Panc1 (cell line): ENCODE data around the gene PTPN1. TPM values are rescaled to one million over a fixed set of nuclear protein-coding genes. Genes with fewer than 3 reads are reported as not detected.

ENCODE experiments used
- ATAC-seq: fragments of 200-7000 bp; cut with Tn5 transposase; 2 replicates; pipeline ENCODE4 v1.9.1; 2020; ENCODE audit warnings: mild to moderate bottlenecking, moderate library complexity
- BruUV-seq: library from RNA; stranded (reverse); fragments of 400-500 nt; replicated peaks from 2 replicates; lab custom pipeline; 2021; lab: Mats Ljungman, UMichigan
- CTCF ChIA-PET: fragments of 300-600 bp; sonication (Branson Sonifier 250); formaldehyde crosslinking; loops from one replicate; lab custom pipeline; 2022; ENCODE audit warnings: antibody characterized with exemption; lab: Charles Lee
- POLR2A ChIA-PET: fragments of 300-600 bp; sonication (Branson Sonifier 250); formaldehyde crosslinking; loops from one replicate; lab custom pipeline; 2022; ENCODE audit warnings: antibody characterized with exemption; lab: Charles Lee
- DNase-seq: peaks from one replicate; pipeline ENCODE4 v3.0.0-alpha.2; 2010; ENCODE audit warnings: low read depth, low spot score
- H3K27ac ChIP-seq: 2 replicates; pipeline ENCODE4 v1.5.1; 2011; ENCODE audit warnings: mild to moderate bottlenecking, low read length, inconsistent platforms
- H3K27me3 ChIP-seq: fragments of 200-500 bp; sonication (Bioruptor generic); 2 replicates; pipeline ENCODE4 v1.6.0; 2014; ENCODE audit warnings: low read length, inconsistent platforms; ENCODE audit not compliant: control insufficient read depth, insufficient read depth
- H3K36me3 ChIP-seq: fragments of 200-500 bp; sonication (Bioruptor generic); 2 replicates; pipeline ENCODE4 v1.5.1; 2014; ENCODE audit warnings: inconsistent platforms, mild to moderate bottlenecking, low read length, moderate library complexity; ENCODE audit not compliant: control insufficient read depth, insufficient read depth
- H3K4me1 ChIP-seq: 2 replicates; pipeline ENCODE4 v1.5.1; 2011; ENCODE audit warnings: inconsistent platforms, mild to moderate bottlenecking, low read length, moderate library complexity; ENCODE audit not compliant: control insufficient read depth, insufficient read depth
- H3K4me3 ChIP-seq, 2 experiments: 2 replicates each; pipeline ENCODE4 v1.5.1; 2011 to 2012; ENCODE audit warnings: low read depth in 2 of 2, low read length in 2 of 2, mild to moderate bottlenecking in 2 of 2, inconsistent platforms in 1 of 2, moderate library complexity in 1 of 2
- H3K9me3 ChIP-seq: fragments of 200-500 bp; sonication (Bioruptor generic); 2 replicates; pipeline ENCODE4 v1.5.1; 2014; ENCODE audit warnings: low read depth, mild to moderate bottlenecking, inconsistent platforms, low read length, moderate library complexity; ENCODE audit not compliant: control insufficient read depth, insufficient read depth
- CTCF ChIP-seq: fragments of 450-650 bp; IDR thresholded peaks from 2 replicates; pipeline ENCODE4 v1.5.1; 2017; ENCODE audit warnings: mild to moderate bottlenecking
- POLR2AphosphoS5 ChIP-seq: IDR thresholded peaks from 2 replicates; pipeline ENCODE4 v1.6.1; 2012; ENCODE audit warnings: mild to moderate bottlenecking, low read depth, low read length, moderate library complexity
- REST ChIP-seq, 2 experiments: IDR thresholded peaks; 2 replicates each; pipeline ENCODE4 v1.6.1; 2011 to 2012; ENCODE audit warnings: low read depth in 2 of 2, control low read depth in 1 of 2, low read length in 1 of 2, mild to moderate bottlenecking in 1 of 2, moderate library complexity in 1 of 2; ENCODE audit not compliant: insufficient read depth in 1 of 2
- SIN3A ChIP-seq: IDR thresholded peaks from 2 replicates; pipeline ENCODE4 v1.6.1; 2012; ENCODE audit warnings: low read depth, mild to moderate bottlenecking, low read length, moderate library complexity, borderline replicate concordance; ENCODE audit not compliant: insufficient read depth
- TCF7L2 ChIP-seq: IDR thresholded peaks from 2 replicates; pipeline ENCODE4 v1.6.1; 2011; ENCODE audit warnings: mild to moderate bottlenecking, low read depth, low read length, inconsistent platforms
- in situ Hi-C: cut with HindIII; loops from 2 replicates; pipeline ENCODE4 v1.10.0; 2016; ENCODE audit warnings: low sequenced_read_pairs, low pct_unique_long_range_greater_than_20kb
- intact Hi-C: fragments of 100-400 bp; cut with micrococcal nuclease; formaldehyde crosslinking; loops from one replicate; pipeline ENCODE4 v1.10.0; 2022; ENCODE audit not compliant: unreplicated experiment
- total RNA-seq: library from RNA; stranded (reverse); gene quantifications from one replicate; pipeline ENCODE4 v1.2.1, GENCODE V29; 2021; ENCODE audit not compliant: unreplicated experiment

PTPN1 gene
- total RNA-seq, 1 experiment from 2014 or later = 42.2 TPM

- BruUV-seq = no TSS peak
- ATAC-seq (no peak), DNase-seq (no peak)
- in situ Hi-C loops = no loop called here
- Histone ChIP-seq H3K27me3 (no peaks in the 10 kb centered on the region), H3K4me1 (peaks cover 46% of the 10 kb centered on the region), H3K9me3 (no peaks in the 10 kb centered on the region), H3K27ac (peak overlapping the region; percentile 31; the same call in 1 of the 2 replicates), H3K36me3 (no peaks in the 10 kb centered on the region), H3K4me3 (no peak overlapping the region)
- POLR2A ChIA-PET = no interaction called here
- TF ChIP-seq TCF7L2 = no peak
- intact Hi-C loops = no loop called here
- CTCF ChIA-PET = no interaction called here
Measured at GRCh38 chr20:50528129-50528528, 17.9 kb downstream of the PTPN1 start.

- Histone ChIP-seq H3K27ac (peak overlapping the region; percentile 75), H3K4me1 (peaks cover 40% of the 10 kb centered on the region), H3K4me3 (no peak overlapping the region), H3K27me3 (no peaks in the 10 kb centered on the region), H3K9me3 (no peaks in the 10 kb centered on the region), H3K36me3 (no peaks in the 10 kb centered on the region)
- BruUV-seq = no TSS peak
- ChIA-PET CTCF (no interaction called here), POLR2A (no interaction called here)
- no peak for TF ChIP-seq SIN3A
- no peak for TF ChIP-seq POLR2AphosphoS5
- no peak for TF ChIP-seq TCF7L2
- no peak for TF ChIP-seq CTCF
- no peak for TF ChIP-seq REST (IDR thresholded peaks at IDR 0.05; ENCODE audit: insufficient read depth in 1 of 2, low read depth in 2 of 2, low read length in 1 of 2)
- in situ Hi-C loops = no loop called here
- no peak for DNase-seq
- intact Hi-C loops = no loop called here
- no peak for ATAC-seq
Measured at GRCh38 chr20:50528804-50529351, 18.7 kb downstream of the PTPN1 start.

- Histone ChIP-seq H3K27ac (no peak overlapping the region), H3K4me3 (no peak overlapping the region), H3K27me3 (no peaks in the 10 kb centered on the region), H3K4me1 (peaks cover 43% of the 10 kb centered on the region), H3K36me3 (no peaks in the 10 kb centered on the region), H3K9me3 (no peaks in the 10 kb centered on the region)
- DNase-seq (no peak), ATAC-seq (no peak)
- BruUV-seq = no TSS peak
- ChIA-PET CTCF (no interaction called here), POLR2A (no interaction called here)
- in situ Hi-C loops = no loop called here
- intact Hi-C loops = no loop called here
- no peak for TF ChIP-seq SIN3A
- no peak for TF ChIP-seq POLR2AphosphoS5
- TF ChIP-seq TCF7L2 = no peak
- TF ChIP-seq CTCF = no peak
- TF ChIP-seq REST (IDR thresholded peaks at IDR 0.05; ENCODE audit: insufficient read depth in 1 of 2, low read depth in 2 of 2, low read length in 1 of 2) = no peak
Measured at GRCh38 chr20:50532221-50532620, 22.0 kb downstream of the PTPN1 start.
